AG04449 (cell line): Measurements from ENCODE around the gene PPP1R2B.

ENCODE experiments used
- CTCF ChIA-PET: fragments of 350-600 bp; formaldehyde crosslinking; extraction: SDS; loops from one replicate; lab custom pipeline; 2021; ENCODE audit warnings: antibody characterized with exemption; lab: Yijun Ruan, JAX
- POLR2A ChIA-PET: fragments of 400-600, 350-600 bp; formaldehyde crosslinking; extraction: SDS; loops from one replicate; lab custom pipeline; 2020; ENCODE audit warnings: antibody characterized with exemption, inconsistent platforms; lab: Yijun Ruan, JAX
- DNase-seq: peaks from one replicate; pipeline ENCODE4 v3.0.0-alpha.2; 2010; ENCODE audit warnings: low read depth, low spot score
- H3K4me3 ChIP-seq: 2 replicates; pipeline ENCODE4 v1.5.1; 2011; ENCODE audit warnings: low read depth, mild to moderate bottlenecking, control low read depth, low read length
- CTCF ChIP-seq: IDR thresholded peaks from one replicate; pipeline ENCODE4 v1.5.1; 2011; ENCODE audit warnings: mild to moderate bottlenecking, moderate library complexity, low read length, control low read depth, inconsistent platforms; ENCODE audit not compliant: insufficient read depth; ENCODE audit errors: missing control alignments

PPP1R2B gene

DNA sequence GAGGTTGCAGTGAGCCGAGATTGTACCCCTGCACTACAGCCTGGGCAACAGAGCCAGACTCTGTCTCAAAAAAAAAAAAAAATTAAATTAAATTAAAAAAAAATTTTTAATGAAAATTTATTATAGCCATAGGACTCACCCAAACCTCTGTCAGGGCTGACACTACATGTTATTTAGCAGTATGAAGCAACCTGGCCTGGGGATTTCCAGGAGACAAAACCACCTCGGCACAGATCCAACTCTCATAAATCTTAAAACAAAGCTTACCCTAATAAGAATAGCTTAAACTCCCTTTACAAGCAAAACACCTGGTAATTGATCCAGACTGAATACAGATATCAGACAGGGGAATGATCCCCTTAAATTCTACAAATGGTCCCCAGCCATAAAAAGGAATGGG lies 38.4 kb downstream of the PPP1R2B start:
- POLR2A ChIA-PET = no interaction called here
- no peak for DNase-seq
- CTCF ChIA-PET = no interaction called here
- H3K4me3 ChIP-seq = no peak overlapping the region
- TF ChIP-seq CTCF = no peak

DNA sequence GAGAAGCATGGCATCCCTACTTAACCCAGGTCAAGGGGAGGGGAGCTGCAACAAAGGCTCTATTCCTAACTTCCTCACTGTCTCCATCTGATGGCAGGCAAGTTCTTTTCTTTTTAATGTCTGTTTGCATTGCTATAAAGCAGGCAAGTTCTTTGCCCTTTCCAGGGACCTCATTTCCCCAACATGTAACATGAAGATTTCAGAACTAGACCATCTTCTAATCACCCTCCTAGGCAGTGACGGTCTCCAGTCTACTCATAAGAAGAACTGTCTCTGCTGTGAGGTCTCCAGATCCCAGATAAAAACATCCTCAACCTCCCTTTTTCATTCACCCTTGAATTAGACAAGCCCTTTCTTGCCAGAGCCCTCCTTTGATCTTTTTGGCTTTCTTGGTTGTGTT lies 42.1 kb downstream of the PPP1R2B start:
- ChIA-PET POLR2A (no interaction called here), CTCF (no interaction called here)
- H3K4me3 ChIP-seq = no peak overlapping the region
- no peak for DNase-seq
- TF ChIP-seq CTCF = no peak

- no peak for DNase-seq
- CTCF ChIA-PET = no interaction called here
- POLR2A ChIA-PET = no interaction called here
- no peak overlapping the region for H3K4me3 ChIP-seq
- no peak for TF ChIP-seq CTCF
Measured at GRCh38 chr5:156892864-156893263, 42.8 kb downstream of the PPP1R2B start.

- no peak overlapping the region for H3K4me3 ChIP-seq
- no peak for DNase-seq
- CTCF ChIA-PET = no interaction called here
- POLR2A ChIA-PET = no interaction called here
- no peak for TF ChIP-seq CTCF
Measured at GRCh38 chr5:156893517-156893916, 43.4 kb downstream of the PPP1R2B start.

GRCh38 chr5:156896546-156896945 lies 46.5 kb downstream of the PPP1R2B start:
- no peak overlapping the region for H3K4me3 ChIP-seq
- TF ChIP-seq CTCF = no peak
- DNase-seq = no peak
- POLR2A ChIA-PET = no interaction called here
- CTCF ChIA-PET = no interaction called here
